ENCODE measurements around the gene ISYNA1. TPM values are rescaled to one million over a fixed set of nuclear protein-coding genes. Genes with fewer than 3 reads are reported as not detected.

Gene ISYNA1
- total and polyA plus RNA-seq, 2 of the 8 experiments (the other 6 are each of a cell fraction or from before 2014, with no cell fraction given) = 207 to 264 TPM

DNA sequence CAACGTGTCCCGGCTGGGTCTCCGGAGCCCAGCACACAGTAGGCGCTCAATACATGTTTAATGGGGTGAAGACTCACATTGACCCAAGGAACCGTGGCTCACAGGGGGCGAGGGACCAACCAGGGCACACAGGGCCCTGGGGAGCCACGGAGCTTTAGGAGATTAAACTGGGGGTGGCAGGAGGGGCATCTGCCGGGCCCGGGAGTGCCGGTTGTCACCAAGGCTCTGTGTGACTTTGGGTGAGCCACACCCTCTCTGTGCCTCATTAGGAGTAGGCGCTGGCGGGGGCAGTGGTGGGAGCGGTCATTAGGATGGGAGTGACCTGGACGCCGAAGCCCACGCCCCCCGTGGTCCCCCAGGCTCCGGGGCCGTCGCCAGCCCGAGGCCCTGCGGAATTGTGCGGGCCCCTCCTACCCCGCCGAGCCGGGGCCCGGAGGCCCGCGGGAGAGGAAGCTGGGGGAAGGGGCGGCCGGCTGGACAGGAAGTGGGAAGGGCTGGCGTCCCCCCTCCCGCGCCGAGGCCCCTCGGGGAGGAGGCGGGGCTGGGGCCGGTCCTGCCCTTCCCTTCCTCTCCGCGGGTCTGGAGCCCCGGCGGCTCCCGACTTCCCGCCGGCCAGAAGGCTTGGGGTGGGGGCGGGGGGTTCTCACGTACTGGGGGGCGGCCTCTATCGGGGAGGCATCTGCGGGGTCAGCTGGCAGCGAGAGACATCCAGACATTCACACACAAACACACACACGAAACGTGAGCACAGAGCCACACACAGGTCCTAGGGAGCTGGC, 20.5 kb downstream of the ISYNA1 start (continued):
- TF ChIP-seq SP1 (IDR thresholded peaks at IDR 0.05; ENCODE audit: low read depth, low read length) (no peak), GTF2F1 (IDR thresholded peaks at IDR 0.05; ENCODE audit: borderline replicate concordance, low read depth, low read length) (no peak), KDM1A (IDR thresholded peaks at IDR 0.05; ENCODE audit: borderline replicate concordance, low read length) (peak; percentile 95), ZNF274 (IDR thresholded peaks at IDR 0.05; ENCODE audit: borderline replicate concordance, extremely low read depth, low read length) (no peak), EZH2 (IDR thresholded peaks at IDR 0.05; ENCODE audit: low read depth, low read length, severe bottlenecking) (no peak), EP300 (IDR thresholded peaks at IDR 0.05; ENCODE audit: borderline replicate concordance in 1 of 2, low read depth in 2 of 2, low read length in 2 of 2) (no peak), KDM5A (IDR thresholded peaks at IDR 0.05; ENCODE audit: low read length) (no peak), CREB1 (IDR thresholded peaks at IDR 0.05) (no peak), MAFK (IDR thresholded peaks at IDR 0.05; ENCODE audit: low read depth, low read length) (no peak), NANOG (IDR thresholded peaks at IDR 0.05; ENCODE audit: insufficient read depth, low read depth, low read length, poor library complexity, severe bottlenecking) (no peak), ATF3 (IDR thresholded peaks at IDR 0.05; ENCODE audit: insufficient read depth, low read depth, low read length) (no peak), RFX5 (IDR thresholded peaks at IDR 0.05; ENCODE audit: borderline replicate concordance, low read depth, low read length) (no peak), RAD21 (IDR thresholded peaks at IDR 0.05 in 1 of 2, conservative IDR thresholded peaks at IDR 0.05 in 1 of 2; ENCODE audit: low read depth in 2 of 2, low read length in 2 of 2) (no peak), CBX8 (IDR thresholded peaks at IDR 0.05; ENCODE audit: borderline replicate concordance, low read depth, low read length) (no peak), CEBPB (IDR thresholded peaks at IDR 0.05; ENCODE audit: low read depth, low read length) (no peak), BACH1 (IDR thresholded peaks at IDR 0.05; ENCODE audit: low read length) (peak; percentile 7; the same call in 1 of the 2 replicates), JUN (IDR thresholded peaks at IDR 0.05; ENCODE audit: low read depth, low read length) (no peak), EGR1 (IDR thresholded peaks at IDR 0.05; ENCODE audit: borderline replicate concordance, low read depth, low read length) (peak; percentile 67)
- TF ChIP-seq, protein P1, sequence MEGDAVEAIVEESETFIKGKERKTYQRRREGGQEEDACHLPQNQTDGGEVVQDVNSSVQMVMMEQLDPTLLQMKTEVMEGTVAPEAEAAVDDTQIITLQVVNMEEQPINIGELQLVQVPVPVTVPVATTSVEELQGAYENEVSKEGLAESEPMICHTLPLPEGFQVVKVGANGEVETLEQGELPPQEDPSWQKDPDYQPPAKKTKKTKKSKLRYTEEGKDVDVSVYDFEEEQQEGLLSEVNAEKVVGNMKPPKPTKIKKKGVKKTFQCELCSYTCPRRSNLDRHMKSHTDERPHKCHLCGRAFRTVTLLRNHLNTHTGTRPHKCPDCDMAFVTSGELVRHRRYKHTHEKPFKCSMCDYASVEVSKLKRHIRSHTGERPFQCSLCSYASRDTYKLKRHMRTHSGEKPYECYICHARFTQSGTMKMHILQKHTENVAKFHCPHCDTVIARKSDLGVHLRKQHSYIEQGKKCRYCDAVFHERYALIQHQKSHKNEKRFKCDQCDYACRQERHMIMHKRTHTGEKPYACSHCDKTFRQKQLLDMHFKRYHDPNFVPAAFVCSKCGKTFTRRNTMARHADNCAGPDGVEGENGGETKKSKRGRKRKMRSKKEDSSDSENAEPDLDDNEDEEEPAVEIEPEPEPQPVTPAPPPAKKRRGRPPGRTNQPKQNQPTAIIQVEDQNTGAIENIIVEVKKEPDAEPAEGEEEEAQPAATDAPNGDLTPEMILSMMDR (IDR thresholded peaks at IDR 0.05; ENCODE audit: control extremely low read depth in 1 of 3, insufficient read depth in 1 of 3, low read depth in 1 of 3, low read length in 3 of 3) = no peak
- TF ChIP-seq, protein P2, sequence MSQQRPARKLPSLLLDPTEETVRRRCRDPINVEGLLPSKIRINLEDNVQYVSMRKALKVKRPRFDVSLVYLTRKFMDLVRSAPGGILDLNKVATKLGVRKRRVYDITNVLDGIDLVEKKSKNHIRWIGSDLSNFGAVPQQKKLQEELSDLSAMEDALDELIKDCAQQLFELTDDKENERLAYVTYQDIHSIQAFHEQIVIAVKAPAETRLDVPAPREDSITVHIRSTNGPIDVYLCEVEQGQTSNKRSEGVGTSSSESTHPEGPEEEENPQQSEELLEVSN (IDR thresholded peaks at IDR 0.05) = peak; percentile 73
